Measurements from ENCODE around the gene XPC. TPM values are rescaled to one million over a fixed set of nuclear protein-coding genes. Genes with fewer than 3 reads are reported as not detected.

XPC gene
- total and polyA plus RNA-seq, 12 donors: 7.3 to 15.8 (median 9.8) TPM

DNA sequence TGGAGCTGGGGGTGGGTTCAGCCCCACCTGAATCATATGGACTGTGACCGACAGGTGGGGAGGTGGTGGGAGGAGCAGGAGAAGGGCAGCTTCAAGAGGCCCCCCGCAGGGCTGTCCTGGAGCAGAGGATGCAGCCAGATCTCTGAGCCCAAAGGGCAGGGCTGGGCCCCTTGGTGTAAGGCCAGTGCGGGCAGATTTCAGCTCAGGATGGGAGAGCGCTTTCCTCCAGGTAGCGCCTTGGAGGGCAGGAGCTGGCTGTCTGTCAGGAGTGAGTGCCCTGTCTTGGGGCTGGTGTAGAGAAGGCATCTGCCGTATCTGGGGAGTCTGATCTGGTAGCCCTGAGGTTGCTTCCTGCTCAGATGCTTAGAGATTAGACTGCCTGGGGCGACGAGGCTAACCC, 46.3 kb downstream of the XPC start:
- no peak overlapping the region for H3K4me3 ChIP-seq
- H3K27me3 ChIP-seq: no peaks in the 10 kb centered on the region
- peaks cover 0 to 16% (median 13%) of the 10 kb centered on the region in 9 donors for H3K4me1 ChIP-seq
- 92 to 96% methylated on average over 8 of the region's 8 CpGs for WGBS, 2 donors
- H3K36me3 ChIP-seq: peaks cover 9 to 100% (median 67%) of the 10 kb centered on the region in 9 donors
- ATAC-seq: no peak
- no peak for DNase-seq
- no peak overlapping the region for H3K27ac ChIP-seq
- intact Hi-C loops (cut with DNase I): no loop called here
- TF ChIP-seq, protein P1, sequence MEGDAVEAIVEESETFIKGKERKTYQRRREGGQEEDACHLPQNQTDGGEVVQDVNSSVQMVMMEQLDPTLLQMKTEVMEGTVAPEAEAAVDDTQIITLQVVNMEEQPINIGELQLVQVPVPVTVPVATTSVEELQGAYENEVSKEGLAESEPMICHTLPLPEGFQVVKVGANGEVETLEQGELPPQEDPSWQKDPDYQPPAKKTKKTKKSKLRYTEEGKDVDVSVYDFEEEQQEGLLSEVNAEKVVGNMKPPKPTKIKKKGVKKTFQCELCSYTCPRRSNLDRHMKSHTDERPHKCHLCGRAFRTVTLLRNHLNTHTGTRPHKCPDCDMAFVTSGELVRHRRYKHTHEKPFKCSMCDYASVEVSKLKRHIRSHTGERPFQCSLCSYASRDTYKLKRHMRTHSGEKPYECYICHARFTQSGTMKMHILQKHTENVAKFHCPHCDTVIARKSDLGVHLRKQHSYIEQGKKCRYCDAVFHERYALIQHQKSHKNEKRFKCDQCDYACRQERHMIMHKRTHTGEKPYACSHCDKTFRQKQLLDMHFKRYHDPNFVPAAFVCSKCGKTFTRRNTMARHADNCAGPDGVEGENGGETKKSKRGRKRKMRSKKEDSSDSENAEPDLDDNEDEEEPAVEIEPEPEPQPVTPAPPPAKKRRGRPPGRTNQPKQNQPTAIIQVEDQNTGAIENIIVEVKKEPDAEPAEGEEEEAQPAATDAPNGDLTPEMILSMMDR (IDR thresholded peaks at IDR 0.05): no peak
- no peaks in the 10 kb centered on the region for H3K9me3 ChIP-seq

DNA sequence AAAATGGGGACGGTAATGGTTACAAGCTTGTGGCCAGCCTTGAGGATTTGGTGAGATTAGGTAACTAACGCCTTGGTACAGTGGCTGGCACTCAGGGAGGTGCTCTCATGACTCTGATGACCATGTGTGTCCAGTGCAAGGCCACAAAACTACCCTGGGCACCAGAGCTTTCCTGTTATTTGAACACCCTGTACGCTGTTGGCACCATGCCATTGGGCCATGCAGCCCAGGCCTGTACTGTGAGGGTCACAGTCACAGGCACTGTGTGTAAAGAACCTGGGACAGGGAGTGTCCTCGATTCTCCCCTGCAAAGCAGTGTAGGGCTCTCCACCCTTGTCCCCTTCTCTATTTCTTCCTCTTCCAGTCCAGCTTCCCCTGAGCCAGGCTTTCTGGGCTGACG, 47.3 kb downstream of the XPC start:
- WGBS, 2 donors: 83 to 91% methylated on average over 5 of the region's 5 CpGs
- H3K27me3 ChIP-seq: no peaks in the 10 kb centered on the region
- TF ChIP-seq, protein P1 (IDR thresholded peaks at IDR 0.05): no peak
- H3K9me3 ChIP-seq: no peaks in the 10 kb centered on the region
- no peak overlapping the region for H3K27ac ChIP-seq
- DNase-seq: no peak
- no peak overlapping the region for H3K4me3 ChIP-seq
- H3K36me3 ChIP-seq: peaks cover 9 to 91% (median 65%) of the 10 kb centered on the region in 9 donors
- ATAC-seq: no peak
- peaks cover 4 to 19% (median 17%) of the 10 kb centered on the region in 9 donors for H3K4me1 ChIP-seq
- intact Hi-C loops (cut with DNase I): no loop called here

DNA sequence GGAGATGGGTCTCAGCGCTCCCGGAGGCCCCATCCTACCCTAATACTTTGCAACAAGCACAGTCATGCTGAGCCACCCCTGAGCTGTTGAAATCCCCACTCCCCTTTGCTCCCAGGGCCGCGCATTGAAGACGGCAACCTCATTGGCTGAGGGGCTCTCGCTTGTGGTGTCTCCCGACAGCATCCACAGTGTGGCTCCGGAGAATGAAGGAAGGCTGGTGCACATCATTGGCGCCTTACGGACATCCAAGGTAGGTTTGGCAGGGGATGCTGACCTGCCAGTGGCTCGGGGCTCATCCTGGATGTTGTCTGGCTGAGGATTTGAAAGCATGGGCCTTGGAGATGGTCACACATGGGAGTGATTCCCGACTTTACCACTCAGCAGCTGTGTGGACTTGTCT, 47.7 kb downstream of the XPC start:
- DNase-seq (no peak), ATAC-seq (no peak)
- H3K9me3 ChIP-seq: no peaks in the 10 kb centered on the region
- H3K27me3 ChIP-seq: no peaks in the 10 kb centered on the region
- peaks cover 9 to 87% (median 61%) of the 10 kb centered on the region in 9 donors for H3K36me3 ChIP-seq
- intact Hi-C loops (cut with DNase I): no loop called here
- no peak overlapping the region for H3K27ac ChIP-seq
- 97% methylated on average over 12 of the region's 12 CpGs for WGBS, 2 donors
- no peak overlapping the region for H3K4me3 ChIP-seq
- TF ChIP-seq, protein P1 (IDR thresholded peaks at IDR 0.05): no peak
- peaks cover 4 to 23% (median 21%) of the 10 kb centered on the region in 9 donors for H3K4me1 ChIP-seq

DNA sequence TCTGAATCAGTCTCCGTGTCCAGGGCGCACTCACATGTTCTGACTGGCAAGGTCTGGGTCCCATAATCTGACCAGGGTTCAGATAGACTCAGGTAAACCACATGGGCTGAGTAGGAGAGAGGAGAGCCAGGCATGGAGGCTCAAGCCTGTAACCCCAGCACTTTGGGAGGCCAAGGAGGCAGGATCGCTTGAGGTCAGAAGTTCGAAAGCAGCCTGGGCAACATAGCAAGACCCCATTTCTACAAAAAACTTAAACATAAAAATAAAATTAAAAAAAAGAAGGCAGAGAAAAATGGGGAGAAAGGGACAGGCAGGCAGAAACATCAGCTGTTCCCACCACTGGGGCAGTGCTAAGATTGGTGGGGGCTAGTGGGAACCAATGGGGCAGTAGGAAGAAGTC, 48.2 kb downstream of the XPC start:
- DNase-seq: no peak
- H3K4me1 ChIP-seq: peaks cover 4 to 25% (median 23%) of the 10 kb centered on the region in 9 donors
- intact Hi-C loops (cut with DNase I): no loop called here
- H3K9me3 ChIP-seq: no peaks in the 10 kb centered on the region
- peaks cover 9 to 82% (median 56%) of the 10 kb centered on the region in 9 donors for H3K36me3 ChIP-seq
- H3K4me3 ChIP-seq: no peak overlapping the region
- ATAC-seq: no peak
- H3K27me3 ChIP-seq: no peaks in the 10 kb centered on the region
- no peak overlapping the region for H3K27ac ChIP-seq
- TF ChIP-seq, protein P1 (IDR thresholded peaks at IDR 0.05): no peak
- 97 to 99% methylated on average over 4 of the region's 4 CpGs for WGBS, 2 donors
